Caco-2 (cell line): ENCODE data around the gene COG8. TPM values are rescaled to one million over a fixed set of nuclear protein-coding genes. Genes with fewer than 3 reads are reported as not detected.

Experiments used
- BruUV-seq: library from RNA; stranded (reverse); fragments of 400-500 nt; replicated peaks from 2 replicates; lab custom pipeline; 2021; lab: Mats Ljungman, UMichigan
- CTCF ChIA-PET: fragments of 300-600 bp; sonication (Branson Sonifier 250); formaldehyde crosslinking; loops from one replicate; lab custom pipeline; 2022; ENCODE audit warnings: antibody characterized with exemption; lab: Charles Lee
- POLR2A ChIA-PET: fragments of 300-600 bp; sonication (Branson Sonifier 250); formaldehyde crosslinking; loops from one replicate; lab custom pipeline; 2022; ENCODE audit warnings: antibody characterized with exemption; lab: Charles Lee
- DNase-seq, 2 experiments: peaks; one replicate each; pipeline versions ENCODE4 v3.0.0 to v3.0.0-alpha.2; 2020 to 2022
- H3K27me3 ChIP-seq: replicated peaks from 2 replicates; pipeline ENCODE4 v1.6.0; 2011; ENCODE audit warnings: low read length; ENCODE audit not compliant: control insufficient read depth, insufficient read depth
- H3K36me3 ChIP-seq: 2 replicates; pipeline ENCODE4 v1.5.1; 2011; ENCODE audit warnings: low read length; ENCODE audit not compliant: control insufficient read depth, insufficient read depth
- H3K4me1 ChIP-seq: fragments of 250-450 bp; sonication (Bioruptor Pico); 2 replicates; pipeline ENCODE4 v1.5.1; 2020; ENCODE audit warnings: mild to moderate bottlenecking
- H3K4me3 ChIP-seq: 2 replicates; pipeline ENCODE4 v1.5.1; 2011; ENCODE audit warnings: low read depth, mild to moderate bottlenecking, control low read depth, low read length
- H3K9me3 ChIP-seq: fragments of 250-450 bp; sonication (Bioruptor Pico); 2 replicates; pipeline ENCODE4 v1.5.1; 2020; ENCODE audit warnings: mild to moderate bottlenecking, moderate library complexity
- H3K27ac Mint-ChIP-seq: one replicate; pipeline ENCODE4 v1.8.0; 2022; ENCODE audit warnings: mixed read lengths; ENCODE audit not compliant: unreplicated experiment
- H3K27me3 Mint-ChIP-seq: one replicate; pipeline ENCODE4 v1.8.0; 2022; ENCODE audit warnings: mixed read lengths; ENCODE audit not compliant: insufficient read depth, unreplicated experiment
- H3K36me3 Mint-ChIP-seq: one replicate; pipeline ENCODE4 v1.8.0; 2022; ENCODE audit warnings: mild to moderate bottlenecking, mixed read lengths; ENCODE audit not compliant: insufficient read depth, unreplicated experiment
- H3K4me1 Mint-ChIP-seq: one replicate; pipeline ENCODE4 v1.8.0; 2022; ENCODE audit warnings: low read depth, mixed read lengths; ENCODE audit not compliant: unreplicated experiment
- H3K4me3 Mint-ChIP-seq: one replicate; pipeline ENCODE4 v1.8.0; 2022; ENCODE audit warnings: mild to moderate bottlenecking, moderate library complexity, mixed read lengths; ENCODE audit not compliant: unreplicated experiment
- H3K9me3 Mint-ChIP-seq: one replicate; pipeline ENCODE4 v1.8.0; 2022; ENCODE audit warnings: mixed read lengths; ENCODE audit not compliant: unreplicated experiment
- intact Hi-C: fragments of 100-400 bp; cut with micrococcal nuclease; formaldehyde crosslinking; loops from one replicate; pipeline ENCODE4 v1.10.0; 2022; ENCODE audit not compliant: unreplicated experiment
- total RNA-seq: library from RNA; stranded (reverse); gene quantifications from 2 replicates; pipeline ENCODE4 v1.2.3, GENCODE V29; 2022
- TF ChIP-seq, protein P1 (sequence below), 2 experiments: fragments of 200-600 bp in 1 of 2; IDR thresholded peaks; 1 replicate in 1 of 2; 2 replicates in 1 of 2; pipeline versions ENCODE4 v1.5.1 to v1.8.0; 2011 to 2022; ENCODE audit warnings: antibody characterized with exemption in 1 of 2, control low read depth in 1 of 2, inconsistent platforms in 1 of 2, low read depth in 1 of 2, low read length in 1 of 2, mild to moderate bottlenecking in 1 of 2, moderate library complexity in 1 of 2; ENCODE audit not compliant: insufficient read depth in 1 of 2, severe bottlenecking in 1 of 2, unreplicated experiment in 1 of 2

Gene COG8
- total RNA-seq, 1 experiment from 2014 or later: 57.4 TPM

DNA sequence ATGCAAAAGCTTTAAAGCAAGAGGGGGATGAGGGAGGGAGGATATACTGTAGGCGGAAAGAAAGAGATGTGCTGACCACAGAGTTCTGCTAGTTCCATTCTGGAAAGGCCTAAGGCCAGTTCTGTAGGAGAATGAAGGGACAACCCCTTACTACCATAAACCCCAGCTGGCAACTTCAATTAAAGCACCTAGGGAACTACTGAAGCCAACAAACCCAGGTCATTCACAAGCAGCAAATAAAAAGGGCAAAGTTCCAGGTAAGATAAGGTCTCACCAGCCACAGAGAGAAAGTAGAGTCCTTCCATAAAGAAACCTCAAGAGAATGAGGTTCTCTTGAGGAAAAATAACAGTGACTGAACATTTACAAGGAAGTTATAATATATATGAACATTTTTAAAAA is 33.7 kb upstream of the COG8 start:
- Histone ChIP-seq H3K9me3 (no peaks in the 10 kb centered on the region), H3K4me3 (no peak overlapping the region), H3K36me3 (peaks cover 4% of the 10 kb centered on the region), H3K4me1 (peaks cover 16% of the 10 kb centered on the region), H3K27me3 (no peaks in the 10 kb centered on the region)
- POLR2A ChIA-PET: no interaction called here
- intact Hi-C loops: loop anchor here (5.0 kb wide), 1 partner anchor 36 kb away; the partner anchor contains the start of genes COG8 and NIP7
- H3K9me3 Mint-ChIP-seq: no peaks in the 10 kb centered on the region
- DNase-seq: peak; percentile 35 to 39
- H3K4me1 Mint-ChIP-seq: peaks cover 14% of the 10 kb centered on the region
- H3K27ac Mint-ChIP-seq: no peak overlapping the region
- CTCF ChIA-PET: no interaction called here
- no peak overlapping the region for H3K4me3 Mint-ChIP-seq
- H3K27me3 Mint-ChIP-seq: no peaks in the 10 kb centered on the region
- H3K36me3 Mint-ChIP-seq: peaks cover 62% of the 10 kb centered on the region
- BruUV-seq: no TSS peak
- TF ChIP-seq, protein P1, sequence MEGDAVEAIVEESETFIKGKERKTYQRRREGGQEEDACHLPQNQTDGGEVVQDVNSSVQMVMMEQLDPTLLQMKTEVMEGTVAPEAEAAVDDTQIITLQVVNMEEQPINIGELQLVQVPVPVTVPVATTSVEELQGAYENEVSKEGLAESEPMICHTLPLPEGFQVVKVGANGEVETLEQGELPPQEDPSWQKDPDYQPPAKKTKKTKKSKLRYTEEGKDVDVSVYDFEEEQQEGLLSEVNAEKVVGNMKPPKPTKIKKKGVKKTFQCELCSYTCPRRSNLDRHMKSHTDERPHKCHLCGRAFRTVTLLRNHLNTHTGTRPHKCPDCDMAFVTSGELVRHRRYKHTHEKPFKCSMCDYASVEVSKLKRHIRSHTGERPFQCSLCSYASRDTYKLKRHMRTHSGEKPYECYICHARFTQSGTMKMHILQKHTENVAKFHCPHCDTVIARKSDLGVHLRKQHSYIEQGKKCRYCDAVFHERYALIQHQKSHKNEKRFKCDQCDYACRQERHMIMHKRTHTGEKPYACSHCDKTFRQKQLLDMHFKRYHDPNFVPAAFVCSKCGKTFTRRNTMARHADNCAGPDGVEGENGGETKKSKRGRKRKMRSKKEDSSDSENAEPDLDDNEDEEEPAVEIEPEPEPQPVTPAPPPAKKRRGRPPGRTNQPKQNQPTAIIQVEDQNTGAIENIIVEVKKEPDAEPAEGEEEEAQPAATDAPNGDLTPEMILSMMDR (IDR thresholded peaks at IDR 0.05; ENCODE audit: insufficient read depth in 1 of 2, low read depth in 1 of 2, low read length in 1 of 2, severe bottlenecking in 1 of 2, unreplicated experiment in 1 of 2): no peak

DNA sequence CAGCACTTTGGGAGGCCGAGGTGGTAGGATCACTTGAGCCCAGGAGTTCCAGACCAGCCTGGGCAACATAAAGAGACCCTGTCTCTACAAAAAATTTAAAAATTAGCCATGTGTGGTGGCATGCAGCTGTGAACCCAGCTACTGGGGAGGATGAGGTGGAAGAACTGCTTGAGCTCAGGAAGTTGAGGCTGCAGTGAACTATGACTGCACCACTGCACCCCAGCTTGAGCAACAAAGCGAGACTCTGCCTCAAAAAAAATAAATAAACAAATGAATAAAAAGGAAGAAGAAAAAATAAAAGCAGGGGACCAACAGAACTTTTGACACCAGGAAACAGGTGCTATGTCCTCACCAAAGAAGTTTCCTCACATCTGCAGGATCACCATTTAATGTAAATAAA is 32.2 kb upstream of the COG8 start:
- CTCF ChIA-PET: no interaction called here
- peaks cover 61% of the 10 kb centered on the region for H3K36me3 Mint-ChIP-seq
- intact Hi-C loops: loop anchor here (5.0 kb wide), 1 partner anchor 34 kb away; the partner anchor contains the start of genes COG8 and NIP7

DNA sequence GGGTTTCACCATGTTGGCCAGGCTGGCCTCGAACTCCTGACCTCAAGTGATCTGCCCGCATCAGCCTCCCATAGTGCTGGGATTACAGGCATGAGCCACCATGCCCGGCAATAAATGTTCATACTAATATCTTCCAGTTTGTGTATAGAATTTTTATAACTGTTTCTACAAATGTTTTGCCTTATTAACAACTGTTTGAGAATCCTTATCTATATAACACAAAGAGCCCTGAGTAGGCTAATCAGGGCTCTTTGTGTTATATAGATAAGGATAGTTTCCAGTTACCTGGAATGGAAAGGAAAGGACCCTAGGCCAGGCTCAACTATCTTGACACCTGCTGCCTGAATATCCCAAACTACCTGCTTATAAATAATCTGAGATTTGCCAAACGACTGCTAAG is 29.5 kb upstream of the COG8 start:
- Histone ChIP-seq H3K36me3 (peaks cover 11% of the 10 kb centered on the region), H3K4me1 (peaks cover 12% of the 10 kb centered on the region), H3K27me3 (no peaks in the 10 kb centered on the region), H3K9me3 (no peaks in the 10 kb centered on the region), H3K4me3 (no peak overlapping the region)
- Mint-ChIP-seq H3K27me3 (no peaks in the 10 kb centered on the region), H3K36me3 (peaks cover 74% of the 10 kb centered on the region), H3K27ac (no peak overlapping the region), H3K4me3 (no peak overlapping the region), H3K9me3 (no peaks in the 10 kb centered on the region), H3K4me1 (peaks cover 12% of the 10 kb centered on the region)
- no peak for DNase-seq
- intact Hi-C loops: no loop called here
- BruUV-seq: no TSS peak
- TF ChIP-seq, protein P1 (IDR thresholded peaks at IDR 0.05; ENCODE audit: insufficient read depth in 1 of 2, low read depth in 1 of 2, low read length in 1 of 2, severe bottlenecking in 1 of 2, unreplicated experiment in 1 of 2): no peak
- POLR2A ChIA-PET: no interaction called here
- CTCF ChIA-PET: no interaction called here

More for the DNA sequence above, 32.2 kb upstream of the COG8 start:
- POLR2A ChIA-PET: no interaction called here
- peaks cover 6% of the 10 kb centered on the region for H3K36me3 ChIP-seq
- no TSS peak for BruUV-seq
- H3K27me3 Mint-ChIP-seq: no peaks in the 10 kb centered on the region
- H3K9me3 Mint-ChIP-seq: no peaks in the 10 kb centered on the region
- H3K4me3 ChIP-seq: no peak overlapping the region
- DNase-seq: no peak
- no peaks in the 10 kb centered on the region for H3K9me3 ChIP-seq
- no peak overlapping the region for H3K27ac Mint-ChIP-seq
- H3K4me3 Mint-ChIP-seq: no peak overlapping the region
- peaks cover 14% of the 10 kb centered on the region for H3K4me1 Mint-ChIP-seq
- no peaks in the 10 kb centered on the region for H3K27me3 ChIP-seq
- peaks cover 16% of the 10 kb centered on the region for H3K4me1 ChIP-seq
- TF ChIP-seq, protein P1 (IDR thresholded peaks at IDR 0.05; ENCODE audit: insufficient read depth in 1 of 2, low read depth in 1 of 2, low read length in 1 of 2, severe bottlenecking in 1 of 2, unreplicated experiment in 1 of 2): no peak
